ENCODE data around the gene MYCBPAP.

MYCBPAP gene

DNA sequence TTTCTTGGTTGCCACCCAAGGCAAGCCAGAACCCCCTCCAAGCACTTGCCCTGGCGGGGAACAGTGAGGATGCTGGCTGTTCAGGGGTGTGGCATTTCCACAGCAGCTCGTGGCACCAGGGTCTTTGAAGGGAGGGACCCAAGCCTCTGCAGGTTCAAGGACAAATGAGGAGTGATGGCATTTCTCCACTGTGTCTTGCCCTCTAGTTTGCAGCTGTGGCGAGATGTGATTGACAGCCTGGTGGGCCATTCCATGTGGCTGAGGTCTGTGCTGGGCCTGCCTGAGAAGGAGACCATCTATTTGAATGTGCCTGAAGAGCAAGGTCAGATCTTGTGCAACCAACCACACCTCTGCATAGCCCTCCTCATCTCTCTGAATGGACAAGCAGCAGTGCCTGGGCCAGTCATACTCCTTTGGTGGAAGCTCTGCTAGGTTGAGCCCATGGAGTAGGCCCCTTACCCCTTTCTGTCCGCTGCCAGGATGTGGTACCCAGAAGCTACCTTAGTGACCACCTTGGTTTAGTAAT is 19.8 kb downstream of the MYCBPAP start:
- TF ChIP-seq, protein P1, sequence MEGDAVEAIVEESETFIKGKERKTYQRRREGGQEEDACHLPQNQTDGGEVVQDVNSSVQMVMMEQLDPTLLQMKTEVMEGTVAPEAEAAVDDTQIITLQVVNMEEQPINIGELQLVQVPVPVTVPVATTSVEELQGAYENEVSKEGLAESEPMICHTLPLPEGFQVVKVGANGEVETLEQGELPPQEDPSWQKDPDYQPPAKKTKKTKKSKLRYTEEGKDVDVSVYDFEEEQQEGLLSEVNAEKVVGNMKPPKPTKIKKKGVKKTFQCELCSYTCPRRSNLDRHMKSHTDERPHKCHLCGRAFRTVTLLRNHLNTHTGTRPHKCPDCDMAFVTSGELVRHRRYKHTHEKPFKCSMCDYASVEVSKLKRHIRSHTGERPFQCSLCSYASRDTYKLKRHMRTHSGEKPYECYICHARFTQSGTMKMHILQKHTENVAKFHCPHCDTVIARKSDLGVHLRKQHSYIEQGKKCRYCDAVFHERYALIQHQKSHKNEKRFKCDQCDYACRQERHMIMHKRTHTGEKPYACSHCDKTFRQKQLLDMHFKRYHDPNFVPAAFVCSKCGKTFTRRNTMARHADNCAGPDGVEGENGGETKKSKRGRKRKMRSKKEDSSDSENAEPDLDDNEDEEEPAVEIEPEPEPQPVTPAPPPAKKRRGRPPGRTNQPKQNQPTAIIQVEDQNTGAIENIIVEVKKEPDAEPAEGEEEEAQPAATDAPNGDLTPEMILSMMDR (IDR thresholded peaks at IDR 0.05; ENCODE audit: insufficient read depth, missing control alignments), result no peak
- FAIRE-seq, result no peak

GRCh38 chr17:50529849-50530248 is 21.6 kb downstream of the MYCBPAP start:
- TF ChIP-seq, protein P1 (IDR thresholded peaks at IDR 0.05; ENCODE audit: insufficient read depth, missing control alignments), result no peak
- no peak for FAIRE-seq
- DNase-seq (ENCODE audit: insufficient read length, low spot score), result no peak

More for the DNA sequence above, 19.8 kb downstream of the MYCBPAP start:
- DNase-seq (ENCODE audit: insufficient read length, low spot score), result no peak

GRCh38 chr17:50531428-50532025 is 23.3 kb downstream of the MYCBPAP start:
- no peak for DNase-seq (ENCODE audit: insufficient read length, low spot score)
- TF ChIP-seq, protein P1 (IDR thresholded peaks at IDR 0.05; ENCODE audit: insufficient read depth, missing control alignments), result no peak
- FAIRE-seq, result no peak

- FAIRE-seq (no peak), DNase-seq (ENCODE audit: insufficient read length, low spot score) (no peak)
- TF ChIP-seq, protein P1 (IDR thresholded peaks at IDR 0.05; ENCODE audit: insufficient read depth, missing control alignments), result no peak
Measured at GRCh38 chr17:50532452-50533024, 24.3 kb downstream of the MYCBPAP start, which contains the start of gene EPN3. Gene EPN3, plus strand, starts transcription at chr17:50532735. Its CDS starts 3,822 bp downstream, at chr17:50536557.

DNA sequence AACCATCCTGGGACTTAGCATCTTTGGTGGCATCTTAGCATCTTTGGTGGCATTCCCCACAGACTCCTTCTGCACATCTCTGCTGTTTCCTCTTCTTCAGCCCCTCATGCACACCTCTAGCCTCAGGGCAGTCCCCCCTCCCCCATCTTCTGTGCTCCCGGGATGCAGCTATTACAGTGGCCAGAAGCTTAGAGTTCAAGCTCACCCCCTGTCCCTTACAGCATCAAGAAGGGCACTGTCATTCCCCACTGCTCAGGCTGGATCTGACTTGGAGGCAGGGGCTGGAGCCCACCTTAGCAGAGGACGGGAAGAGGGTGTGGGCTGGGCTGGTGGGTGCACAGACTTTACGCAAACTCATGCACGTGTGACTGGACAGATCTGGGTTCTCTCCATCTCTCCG is 24.9 kb downstream of the MYCBPAP start:
- TF ChIP-seq, protein P1 (IDR thresholded peaks at IDR 0.05; ENCODE audit: insufficient read depth, missing control alignments), result no peak
- FAIRE-seq (no peak), DNase-seq (ENCODE audit: insufficient read length, low spot score) (no peak)

GRCh38 chr17:50533720-50534148 is 25.5 kb downstream of the MYCBPAP start:
- FAIRE-seq (no peak), DNase-seq (ENCODE audit: insufficient read length, low spot score) (no peak)
- TF ChIP-seq, protein P1 (IDR thresholded peaks at IDR 0.05; ENCODE audit: insufficient read depth, missing control alignments), result no peak

Data from D721Med (cell line).